A673 (cell line): ENCODE measurements around the gene TREX2.

ENCODE experiments used
- EZH2 ChIP-seq: fragments of 200-600 bp; sonication (generic); IDR thresholded peaks from 2 replicates; pipeline ENCODE4 v1.6.1; 2017; ENCODE audit warnings: borderline replicate concordance, low read depth, mild to moderate bottlenecking, mixed read lengths, antibody characterized with exemption, low read length; ENCODE audit not compliant: poor library complexity, severe bottlenecking
- TF ChIP-seq, protein P1 (sequence below): fragments of 300-800, 200-600 bp; sonication (generic); conservative IDR thresholded peaks from 2 replicates; pipeline ENCODE4 v1.5.1; 2017; ENCODE audit warnings: low read depth, mild to moderate bottlenecking, antibody characterized with exemption, low read length, moderate library complexity, mixed read lengths

DNA sequence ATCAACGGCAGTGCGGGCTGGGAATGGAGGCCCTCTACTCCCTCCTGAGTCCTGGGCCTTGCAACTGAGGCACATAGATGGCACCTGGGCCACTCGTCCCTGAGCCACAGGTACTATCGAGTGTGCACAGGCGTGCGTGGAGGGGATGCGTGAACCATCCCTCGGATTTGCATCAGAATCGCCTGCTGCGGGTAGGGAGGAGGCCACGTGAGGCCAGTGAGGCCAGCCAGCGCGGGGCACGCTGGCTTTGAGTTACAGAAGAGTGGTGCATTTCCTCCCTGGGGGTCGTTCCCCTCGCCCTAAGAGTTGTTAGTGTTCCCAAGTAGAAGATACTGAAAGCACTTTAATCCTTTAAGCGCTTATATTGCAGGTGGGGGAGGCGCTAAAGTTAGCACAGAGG lies 24.0 kb downstream of the TREX2 start:
- no peak for TF ChIP-seq EZH2
- TF ChIP-seq, protein P1, sequence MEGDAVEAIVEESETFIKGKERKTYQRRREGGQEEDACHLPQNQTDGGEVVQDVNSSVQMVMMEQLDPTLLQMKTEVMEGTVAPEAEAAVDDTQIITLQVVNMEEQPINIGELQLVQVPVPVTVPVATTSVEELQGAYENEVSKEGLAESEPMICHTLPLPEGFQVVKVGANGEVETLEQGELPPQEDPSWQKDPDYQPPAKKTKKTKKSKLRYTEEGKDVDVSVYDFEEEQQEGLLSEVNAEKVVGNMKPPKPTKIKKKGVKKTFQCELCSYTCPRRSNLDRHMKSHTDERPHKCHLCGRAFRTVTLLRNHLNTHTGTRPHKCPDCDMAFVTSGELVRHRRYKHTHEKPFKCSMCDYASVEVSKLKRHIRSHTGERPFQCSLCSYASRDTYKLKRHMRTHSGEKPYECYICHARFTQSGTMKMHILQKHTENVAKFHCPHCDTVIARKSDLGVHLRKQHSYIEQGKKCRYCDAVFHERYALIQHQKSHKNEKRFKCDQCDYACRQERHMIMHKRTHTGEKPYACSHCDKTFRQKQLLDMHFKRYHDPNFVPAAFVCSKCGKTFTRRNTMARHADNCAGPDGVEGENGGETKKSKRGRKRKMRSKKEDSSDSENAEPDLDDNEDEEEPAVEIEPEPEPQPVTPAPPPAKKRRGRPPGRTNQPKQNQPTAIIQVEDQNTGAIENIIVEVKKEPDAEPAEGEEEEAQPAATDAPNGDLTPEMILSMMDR: no peak
